ELF-1 (cell line): Measurements from ENCODE around the gene NUMBL.
"Not testable (repeated sequence)": the region's sequence is repeated elsewhere in the genome, so short reads cannot be mapped to it uniquely, and the experiment has no call there.

Experiments used
- DNase-seq: peaks from one replicate; pipeline ENCODE4 v3.0.0-alpha.2; 2016; ENCODE audit warnings: low read depth, low spot score

NUMBL gene

GRCh38 chr19:40690050-40690692 is at the start of gene NUMBL:
NUMBL (minus strand) TSS chr19:40690651; CDS start chr19:40690483, 168 bp downstream.
- DNase-seq: peak; percentile 32

- no peak for DNase-seq
Observed at GRCh38 chr19:40739030-40739839, 48.8 kb upstream of the NUMBL start.

GRCh38 chr19:40737102-40737644 is 46.7 kb upstream of the NUMBL start:
- DNase-seq: no peak

GRCh38 chr19:40736661-40737060 is 46.2 kb upstream of the NUMBL start:
- DNase-seq: no peak

GRCh38 chr19:40735013-40735771 is 44.7 kb upstream of the NUMBL start:
- peak; percentile 31 for DNase-seq

- DNase-seq: no peak
Observed at GRCh38 chr19:40733149-40733548, 42.7 kb upstream of the NUMBL start.

- DNase-seq: not testable (repeated sequence)
Observed at GRCh38 chr19:40732304-40732703, 41.9 kb upstream of the NUMBL start.

- not testable (repeated sequence) for DNase-seq
Observed at GRCh38 chr19:40730065-40730464, 39.6 kb upstream of the NUMBL start.

GRCh38 chr19:40726279-40726678 is 35.8 kb upstream of the NUMBL start:
- DNase-seq: no peak

- DNase-seq: no peak
Observed at GRCh38 chr19:40724855-40725254, 34.4 kb upstream of the NUMBL start.

GRCh38 chr19:40724315-40724714 is 33.9 kb upstream of the NUMBL start:
- DNase-seq: no peak

- no peak for DNase-seq
Observed at GRCh38 chr19:40723661-40724254, 33.3 kb upstream of the NUMBL start.

- DNase-seq: no peak
Observed at GRCh38 chr19:40721936-40722661, 31.6 kb upstream of the NUMBL start.

- DNase-seq: no peak
Observed at GRCh38 chr19:40721140-40721486, 30.7 kb upstream of the NUMBL start.

- DNase-seq: no peak
Observed at GRCh38 chr19:40719414-40719894, 29.0 kb upstream of the NUMBL start.

GRCh38 chr19:40718774-40719391 is 28.4 kb upstream of the NUMBL start:
- DNase-seq: peak; percentile 73

GRCh38 chr19:40717880-40718773 is 27.7 kb upstream of the NUMBL start:
- peak; percentile 54 for DNase-seq

GRCh38 chr19:40717325-40717879 is 27.0 kb upstream of the NUMBL start:
- peak; percentile 62 for DNase-seq
